Stimulated activated naive CD4-positive, alpha-beta T cell treated with Interleukin-2 at 50 U/mL for 16 hours (primary cell): ENCODE data around the gene RPL7A.
A peak's percentile ranks its signal among the peaks of the same experiment; 100 is the strongest.

Experiments used
- DNase-seq: peaks from one replicate; lab custom pipeline; 2025; lab: John Stamatoyannopoulos, UW

The RPL7A gene

GRCh38 chr9:133348718-133349573, 928 bp downstream of the RPL7A start:
- no peak for DNase-seq

GRCh38 chr9:133349965-133350616, 2.1 kb downstream of the RPL7A start:
- DNase-seq, result peak; percentile 30

- DNase-seq, result no peak
Observed at GRCh38 chr9:133351526-133351907, 3.5 kb downstream of the RPL7A start.

- peak; percentile 30 for DNase-seq
Observed at GRCh38 chr9:133351908-133352634, 4.1 kb downstream of the RPL7A start.

- no peak for DNase-seq
Observed at GRCh38 chr9:133352635-133353340, 4.8 kb downstream of the RPL7A start.

- DNase-seq, result no peak
Observed at GRCh38 chr9:133353548-133353947, 5.5 kb downstream of the RPL7A start.

GRCh38 chr9:133354766-133355165, 6.7 kb downstream of the RPL7A start:
- no peak for DNase-seq

GRCh38 chr9:133355881-133356357, 7.9 kb downstream of the RPL7A start:
- no peak for DNase-seq

GRCh38 chr9:133356391-133357091, 8.5 kb downstream of the RPL7A start, which contains the start of the genes SURF1 and SURF2:
Gene SURF1, minus strand, starts transcription at chr9:133356487. Its CDS starts 34 bp downstream, at chr9:133356453.
Gene SURF2, plus strand, starts transcription at chr9:133356550. Its CDS starts 43 bp downstream, at chr9:133356593.
- DNase-seq, result peak; percentile 91

GRCh38 chr9:133357656-133358055, 9.6 kb downstream of the RPL7A start:
- no peak for DNase-seq

- DNase-seq, result no peak
Observed at GRCh38 chr9:133359399-133360175, 11.6 kb downstream of the RPL7A start.

GRCh38 chr9:133360400-133361393, 12.7 kb downstream of the RPL7A start:
- no peak for DNase-seq

- DNase-seq, result no peak
Observed at GRCh38 chr9:133361507-133362092, 13.6 kb downstream of the RPL7A start.

GRCh38 chr9:133362359-133363044, 14.5 kb downstream of the RPL7A start:
- DNase-seq, result no peak

- DNase-seq, result no peak
Observed at GRCh38 chr9:133366435-133366834, 18.4 kb downstream of the RPL7A start.

- no peak for DNase-seq
Observed at GRCh38 chr9:133367221-133367620, 19.2 kb downstream of the RPL7A start.

- no peak for DNase-seq
Observed at GRCh38 chr9:133367778-133368177, 19.8 kb downstream of the RPL7A start.

GRCh38 chr9:133368249-133368881, 20.3 kb downstream of the RPL7A start:
- DNase-seq, result no peak
